Naive thymus-derived CD4-positive, alpha-beta T cell (primary cell): Measurements from ENCODE around the gene TIMM10. TPM values are rescaled to one million over a fixed set of nuclear protein-coding genes. Genes with fewer than 3 reads are reported as not detected.

Experiments used
- ATAC-seq: fragments of 150-1000 bp; cut with Tn5 transposase; 2 replicates; pipeline ENCODE4 v1.10.0; 2021; ENCODE audit warnings: mild to moderate bottlenecking, moderate library complexity
- CTCF ChIA-PET: fragments of 350-600 bp; sonication (Branson Sonifier 250); formaldehyde crosslinking; loops from one replicate; lab custom pipeline; 2021; ENCODE audit warnings: antibody characterized with exemption; lab: Charles Lee
- POLR2A ChIA-PET: fragments of 350-600 bp; sonication (Branson Sonifier 250); formaldehyde crosslinking; loops from one replicate; lab custom pipeline; 2021; ENCODE audit warnings: antibody characterized with exemption, inconsistent platforms; lab: Charles Lee
- DNase-seq, 9 donors: peaks; one replicate each; pipeline versions ENCODE4 v3.0.0 to v3.0.0-alpha.2; 2020 to 2022; ENCODE audit warnings: mixed read lengths in 1 of 9
- H3K27ac ChIP-seq: one replicate; pipeline ENCODE4 v1.7.0; 2013; ENCODE audit warnings: mild to moderate bottlenecking, low read depth, low read length, moderate library complexity
- H3K27me3 ChIP-seq, 2 donors: one replicate each; pipeline ENCODE4 v1.7.0; 2013; ENCODE audit warnings: low read length in 2 of 2, mild to moderate bottlenecking in 2 of 2, moderate library complexity in 2 of 2; ENCODE audit not compliant: control insufficient read depth in 2 of 2, insufficient read depth in 2 of 2
- H3K36me3 ChIP-seq, 3 experiments: 1 replicate in 2 of 3; 2 replicates in 1 of 3; pipeline ENCODE4 v1.7.0; 2013; ENCODE audit warnings: low read length in 3 of 3, mild to moderate bottlenecking in 3 of 3, moderate library complexity in 1 of 3; ENCODE audit not compliant: insufficient read depth in 3 of 3, control insufficient read depth in 2 of 3
- H3K4me1 ChIP-seq, 2 donors: one replicate each; pipeline ENCODE4 v1.7.0; 2013; ENCODE audit warnings: low read length in 2 of 2, mild to moderate bottlenecking in 2 of 2, moderate library complexity in 1 of 2; ENCODE audit not compliant: control insufficient read depth in 2 of 2, insufficient read depth in 2 of 2
- H3K4me3 ChIP-seq: 2 replicates; pipeline ENCODE4 v1.7.0; 2013; ENCODE audit warnings: mild to moderate bottlenecking, low read length
- H3K9me3 ChIP-seq, 3 experiments: 1 replicate in 2 of 3; 2 replicates in 1 of 3; pipeline ENCODE4 v1.7.0; 2013; ENCODE audit warnings: low read length in 3 of 3; ENCODE audit not compliant: control insufficient read depth in 2 of 3
- H3K27ac Mint-ChIP-seq, 9 donors: one replicate each; pipeline ENCODE4 v1.8.0; 2020 to 2022; ENCODE audit warnings: mixed read lengths in 9 of 9, mild to moderate bottlenecking in 8 of 9, moderate library complexity in 5 of 9, inconsistent platforms in 2 of 9
- H3K27me3 Mint-ChIP-seq, 5 donors: one replicate each; pipeline ENCODE4 v1.8.0; 2021 to 2022; ENCODE audit warnings: mixed read lengths in 5 of 5, mild to moderate bottlenecking in 1 of 5
- H3K36me3 Mint-ChIP-seq, 5 donors: one replicate each; pipeline ENCODE4 v1.8.0; 2020 to 2022; ENCODE audit warnings: mixed read lengths in 5 of 5, mild to moderate bottlenecking in 3 of 5, inconsistent platforms in 1 of 5
- H3K4me1 Mint-ChIP-seq, 7 donors: one replicate each; pipeline ENCODE4 v1.8.0; 2020 to 2022; ENCODE audit warnings: mixed read lengths in 7 of 7, mild to moderate bottlenecking in 3 of 7, inconsistent platforms in 1 of 7
- H3K4me3 Mint-ChIP-seq, 10 donors: one replicate each; pipeline ENCODE4 v1.8.0; 2020 to 2022; ENCODE audit warnings: mild to moderate bottlenecking in 10 of 10, mixed read lengths in 10 of 10, moderate library complexity in 6 of 10, inconsistent platforms in 2 of 10
- H3K9me3 Mint-ChIP-seq, 11 donors: one replicate each; pipeline ENCODE4 v1.8.0; 2020 to 2022; ENCODE audit warnings: mixed read lengths in 11 of 11, mild to moderate bottlenecking in 4 of 11, inconsistent platforms in 1 of 11, moderate library complexity in 1 of 11
- intact Hi-C, 2 donors: fragments of 100-400 bp; cut with micrococcal nuclease; formaldehyde crosslinking; loops; one replicate each; pipeline ENCODE4 v1.15.1; 2023
- polyA plus RNA-seq, 2 donors: library from polyadenylated mRNA; unstranded; fragments of 300-500 nt; fragmentation: Illumina TruSeq; gene quantifications; one replicate each; pipeline ENCODE4 v1.2.3, GENCODE V29; 2021
- total RNA-seq, 6 experiments: library from RNA in 5 of 6; stranded (reverse) in 5 of 6; gene quantifications; 1 replicate in 5 of 6; 2 replicates in 1 of 6; pipeline ENCODE4 v1.2.3 and lab custom pipeline; 2021 to 2026

The TIMM10 gene
- total and polyA plus RNA-seq, 7 experiments from 2014 or later: 23.7 to 79.4 (median 37.1) TPM

- Mint-ChIP-seq H3K27ac (no peak overlapping the region), H3K4me3 (no peak overlapping the region), H3K4me1 (peaks cover 1 to 9% (median 6%) of the 10 kb centered on the region in 7 donors), H3K9me3 (no peaks in the 10 kb centered on the region), H3K27me3 (no peaks in the 10 kb centered on the region), H3K36me3 (peaks cover 0 to 11% (median 0%) of the 10 kb centered on the region in 5 donors)
- ChIA-PET POLR2A (interaction anchor here (0.7 kb wide), 1 partner anchor 9 kb away, joined by 3 read pairs; the partner anchor contains the start of gene SLC43A1), CTCF (interaction anchor here (0.6 to 4.6 kb wide), 5 partner anchors 13 to 138 kb away, joined by 3 to 21 read pairs (median 5); no protein-coding TSS in a partner anchor)
- Histone ChIP-seq H3K9me3 (no peaks in the 10 kb centered on the region), H3K27ac (no peak overlapping the region), H3K36me3 (peaks cover 0 to 4% (median 0%) of the 10 kb centered on the region in 3 experiments), H3K4me3 (no peak overlapping the region), H3K27me3 (no peaks in the 10 kb centered on the region), H3K4me1 (no peaks in the 10 kb centered on the region)
- intact Hi-C loops: no loop called here
- DNase-seq (no peak), ATAC-seq (no peak)
Measured at GRCh38 chr11:57506522-57506921, 24.0 kb downstream of the TIMM10 start.

- H3K27ac ChIP-seq: no peak overlapping the region
- H3K27me3 ChIP-seq: no peaks in the 10 kb centered on the region
- no peaks in the 10 kb centered on the region for H3K9me3 ChIP-seq
- no peak for ATAC-seq
- DNase-seq: no peak
- no peak overlapping the region for H3K27ac Mint-ChIP-seq
- intact Hi-C loops: no loop called here
- POLR2A ChIA-PET: interaction anchor here (1.3 kb wide), 1 partner anchor 11 kb away, joined by 5 read pairs; no protein-coding TSS in a partner anchor
- H3K36me3 ChIP-seq: peaks cover 0 to 18% (median 0%) of the 10 kb centered on the region in 3 experiments
- peaks cover 0 to 11% (median 7%) of the 10 kb centered on the region in 7 donors for H3K4me1 Mint-ChIP-seq
- no peaks in the 10 kb centered on the region for H3K9me3 Mint-ChIP-seq
- no peak overlapping the region for H3K4me3 ChIP-seq
- no peaks in the 10 kb centered on the region for H3K27me3 Mint-ChIP-seq
- H3K4me1 ChIP-seq: no peaks in the 10 kb centered on the region
- CTCF ChIA-PET: interaction anchor here (0.7 to 4.6 kb wide), 4 partner anchors 11 to 45 kb away, joined by 4 to 21 read pairs (median 10); partner anchors contain the start of gene RTN4RL2
- peaks cover 0 to 20% (median 7%) of the 10 kb centered on the region in 5 donors for H3K36me3 Mint-ChIP-seq
- H3K4me3 Mint-ChIP-seq: no peak overlapping the region
Measured at GRCh38 chr11:57504511-57504910, 26.0 kb downstream of the TIMM10 start.

- H3K4me3 Mint-ChIP-seq: no peak overlapping the region
- no peaks in the 10 kb centered on the region for H3K27me3 Mint-ChIP-seq
- DNase-seq: no peak
- ATAC-seq: no peak
- ChIA-PET POLR2A (interaction anchor here (0.5 kb wide), 1 partner anchor 150 kb away, joined by 4 read pairs; no protein-coding TSS in a partner anchor), CTCF (interaction anchor here (0.6 to 2.0 kb wide), 4 partner anchors 10 to 73 kb away, joined by 4 to 18 read pairs (median 4); no protein-coding TSS in a partner anchor)
- intact Hi-C loops: no loop called here
- H3K27me3 ChIP-seq: no peaks in the 10 kb centered on the region
- H3K9me3 Mint-ChIP-seq: no peaks in the 10 kb centered on the region
- H3K27ac ChIP-seq: no peak overlapping the region
- peak overlapping the region in 1 of 9 donors; percentile 38 for H3K27ac Mint-ChIP-seq
- no peaks in the 10 kb centered on the region for H3K4me1 ChIP-seq
- H3K9me3 ChIP-seq: no peaks in the 10 kb centered on the region
- H3K4me1 Mint-ChIP-seq: peaks cover 0 to 7% (median 6%) of the 10 kb centered on the region in 7 donors
- no peak overlapping the region for H3K4me3 ChIP-seq
- H3K36me3 Mint-ChIP-seq: peaks cover 0 to 24% (median 7%) of the 10 kb centered on the region in 5 donors
- H3K36me3 ChIP-seq: peaks cover 0 to 18% (median 0%) of the 10 kb centered on the region in 3 experiments
Measured at GRCh38 chr11:57502870-57503269, 27.7 kb downstream of the TIMM10 start.

GRCh38 chr11:57502376-57502775, 28.2 kb downstream of the TIMM10 start:
- CTCF ChIA-PET: interaction anchor here (0.6 to 2.0 kb wide), 3 partner anchors 9 to 73 kb away, joined by 4 to 18 read pairs (median 5); no protein-coding TSS in a partner anchor
- H3K36me3 ChIP-seq: peaks cover 0 to 18% (median 0%) of the 10 kb centered on the region in 3 experiments
- no peak overlapping the region for H3K4me3 ChIP-seq
- no peaks in the 10 kb centered on the region for H3K27me3 ChIP-seq
- no peaks in the 10 kb centered on the region for H3K4me1 ChIP-seq
- no peak for DNase-seq
- POLR2A ChIA-PET: no interaction called here
- Mint-ChIP-seq H3K4me1 (peaks cover 0 to 7% (median 6%) of the 10 kb centered on the region in 7 donors), H3K27ac (no peak overlapping the region), H3K27me3 (no peaks in the 10 kb centered on the region), H3K4me3 (no peak overlapping the region), H3K9me3 (no peaks in the 10 kb centered on the region), H3K36me3 (peaks cover 0 to 24% (median 7%) of the 10 kb centered on the region in 5 donors)
- intact Hi-C loops: no loop called here
- H3K9me3 ChIP-seq: no peaks in the 10 kb centered on the region
- no peak overlapping the region for H3K27ac ChIP-seq
- ATAC-seq: no peak

- H3K27ac Mint-ChIP-seq: no peak overlapping the region
- H3K4me1 Mint-ChIP-seq: peaks cover 0 to 7% (median 6%) of the 10 kb centered on the region in 7 donors
- intact Hi-C loops: no loop called here
- H3K36me3 Mint-ChIP-seq: peaks cover 0 to 24% (median 7%) of the 10 kb centered on the region in 5 donors
- ATAC-seq (no peak), DNase-seq (no peak)
- H3K9me3 ChIP-seq: no peaks in the 10 kb centered on the region
- no peak overlapping the region for H3K27ac ChIP-seq
- CTCF ChIA-PET: interaction anchor here (1.0 to 2.0 kb wide), 2 partner anchors 9 to 24 kb away, joined by 5 to 18 read pairs; no protein-coding TSS in a partner anchor
- no peak overlapping the region for H3K4me3 Mint-ChIP-seq
- POLR2A ChIA-PET: interaction anchor here (1.1 to 1.2 kb wide), 2 partner anchors 12 to 25 kb away, joined by 3 read pairs; no protein-coding TSS in a partner anchor
- no peaks in the 10 kb centered on the region for H3K9me3 Mint-ChIP-seq
- H3K36me3 ChIP-seq: peaks cover 0 to 18% (median 0%) of the 10 kb centered on the region in 3 experiments
- no peaks in the 10 kb centered on the region for H3K27me3 Mint-ChIP-seq
- no peaks in the 10 kb centered on the region for H3K27me3 ChIP-seq
- no peaks in the 10 kb centered on the region for H3K4me1 ChIP-seq
- H3K4me3 ChIP-seq: no peak overlapping the region
Measured at GRCh38 chr11:57501953-57502352, 28.6 kb downstream of the TIMM10 start.

- Histone ChIP-seq H3K4me1 (no peaks in the 10 kb centered on the region), H3K9me3 (no peaks in the 10 kb centered on the region), H3K4me3 (no peak overlapping the region), H3K36me3 (peaks cover 0 to 22% (median 0%) of the 10 kb centered on the region in 3 experiments), H3K27me3 (no peaks in the 10 kb centered on the region), H3K27ac (no peak overlapping the region)
- ChIA-PET POLR2A (interaction anchor here (1.1 to 1.2 kb wide), 3 partner anchors 13 to 29 kb away, joined by 3 to 4 read pairs (median 3); no protein-coding TSS in a partner anchor), CTCF (interaction anchor here (14.7 kb wide), 1 partner anchor 27 kb away, joined by 286 read pairs; the partner anchor contains the start of gene TIMM10)
- no peak for ATAC-seq
- intact Hi-C loops: no loop called here
- Mint-ChIP-seq H3K27me3 (no peaks in the 10 kb centered on the region), H3K27ac (no peak overlapping the region), H3K9me3 (no peaks in the 10 kb centered on the region), H3K4me3 (no peak overlapping the region), H3K4me1 (peaks cover 0 to 7% (median 6%) of the 10 kb centered on the region in 7 donors), H3K36me3 (peaks cover 0 to 26% (median 7%) of the 10 kb centered on the region in 5 donors)
- no peak for DNase-seq
Measured at GRCh38 chr11:57500926-57501325, 29.6 kb downstream of the TIMM10 start.
